ENCODE measurements around the gene CST6. TPM values are rescaled to one million over a fixed set of nuclear protein-coding genes. Genes with fewer than 3 reads are reported as not detected.

CST6 gene
- total and polyA plus RNA-seq, 5 experiments from 2014 or later, result not detected

GRCh38 chr11:66059966-66060680, 48.3 kb downstream of the CST6 start:
- ATAC-seq, result no peak
- H3K27ac Mint-ChIP-seq, result peak overlapping the region in 4 of 10 donors; percentile 20 to 81 (median 42)

GRCh38 chr11:66061268-66061667, 49.5 kb downstream of the CST6 start:
- peaks cover 0 to 3% (median 0%) of the 10 kb centered on the region in 9 donors for H3K9me3 Mint-ChIP-seq
- POLR2A ChIA-PET, result interaction anchor here (1.3 kb wide), 1 partner anchor 9 kb away, joined by 3 read pairs; the partner anchor contains the start of gene SF3B2
- H3K27me3 Mint-ChIP-seq, result no peaks in the 10 kb centered on the region
- peaks cover 24 to 95% (median 46%) of the 10 kb centered on the region in 3 donors for H3K36me3 Mint-ChIP-seq
- peak overlapping the region in 9 of 10 donors; percentile 4 to 63 (median 15) for H3K27ac Mint-ChIP-seq
- ATAC-seq (no peak), DNase-seq (no peak)
- peaks cover 13 to 35% (median 23%) of the 10 kb centered on the region in 4 donors for H3K4me1 Mint-ChIP-seq
- H3K4me3 Mint-ChIP-seq, result no peak overlapping the region

More at GRCh38 chr11:66059966-66060680, 48.3 kb downstream of the CST6 start:
- DNase-seq, result no peak
- Mint-ChIP-seq H3K4me3 (no peak overlapping the region), H3K36me3 (peaks cover 19 to 96% (median 46%) of the 10 kb centered on the region in 3 donors), H3K4me1 (peaks cover 9 to 37% (median 23%) of the 10 kb centered on the region in 4 donors), H3K9me3 (peaks cover 0 to 3% (median 0%) of the 10 kb centered on the region in 9 donors), H3K27me3 (no peaks in the 10 kb centered on the region)
- POLR2A ChIA-PET, result interaction anchor here (1.3 kb wide), 1 partner anchor 8 kb away, joined by 3 read pairs; the partner anchor contains the start of gene SF3B2

GRCh38 chr11:66062408-66062807, 50.6 kb downstream of the CST6 start:
- H3K9me3 Mint-ChIP-seq, result peaks cover 0 to 3% (median 0%) of the 10 kb centered on the region in 9 donors
- H3K4me1 Mint-ChIP-seq, result peaks cover 19 to 44% (median 32%) of the 10 kb centered on the region in 4 donors
- POLR2A ChIA-PET, result no interaction called here
- no peaks in the 10 kb centered on the region for H3K27me3 Mint-ChIP-seq
- no peak overlapping the region for H3K4me3 Mint-ChIP-seq
- no peak for ATAC-seq
- DNase-seq, result no peak
- peak overlapping the region in 1 of 10 donors; percentile 63 for H3K27ac Mint-ChIP-seq
- H3K36me3 Mint-ChIP-seq, result peaks cover 24 to 95% (median 42%) of the 10 kb centered on the region in 3 donors

Other genes starting within 250 kb of the CST6 start
- gene AP5B1, start 231.0 kb upstream of the CST6 start, total RNA-seq, result 10 to 100 TPM; 25.5 to 25.8 TPM
- 10 to 100 TPM in 2 of 3 donors, 1 to 10 TPM in 1; 8.6 to 15.2 (median 10.2) TPM for gene AP5B1, start 231.0 kb upstream of the CST6 start, polyA plus RNA-seq
- gene OVOL1, start 224.9 kb upstream of the CST6 start, total RNA-seq, result not detected
- not detected for gene OVOL1, start 224.9 kb upstream of the CST6 start, polyA plus RNA-seq
- gene SNX32, start 178.0 kb upstream of the CST6 start, total RNA-seq, result 1 to 10 TPM; 2.1 to 2.2 TPM
- gene SNX32, start 178.0 kb upstream of the CST6 start, polyA plus RNA-seq, result 1 to 10 TPM in 1 of 3 donors, under 1 TPM in 2; 0.39 to 1.5 (median 0.40) TPM
- 100 to 1,000 TPM; 486 to 532 TPM for gene CFL1, start 153.8 kb upstream of the CST6 start, total RNA-seq
- gene CFL1, start 153.8 kb upstream of the CST6 start, polyA plus RNA-seq, result 1,000 to 10,000 TPM; 2,347 to 2,575 (median 2,358) TPM
- 10 to 100 TPM; 91.9 to 97.8 TPM for gene MUS81, start 151.6 kb upstream of the CST6 start, total RNA-seq
- gene MUS81, start 151.6 kb upstream of the CST6 start, polyA plus RNA-seq, result 10 to 100 TPM; 21.7 to 26.5 (median 24.5) TPM
- gene EFEMP2, start 139.2 kb upstream of the CST6 start, total RNA-seq, result 10 to 100 TPM; 15.2 to 16.9 TPM
- gene EFEMP2, start 139.2 kb upstream of the CST6 start, polyA plus RNA-seq, result 1 to 10 TPM in 2 of 3 donors, not detected in 1; 1.8 to 2.5 TPM
- gene CTSW, start 132.2 kb upstream of the CST6 start, total RNA-seq, result 10 to 100 TPM; 52.1 to 52.6 TPM
- gene CTSW, start 132.2 kb upstream of the CST6 start, polyA plus RNA-seq, result 100 to 1,000 TPM; 255 to 495 (median 475) TPM
- gene FIBP, start 123.5 kb upstream of the CST6 start, total RNA-seq, result 10 to 100 TPM; 33.0 to 35.6 TPM
- gene FIBP, start 123.5 kb upstream of the CST6 start, polyA plus RNA-seq, result 10 to 100 TPM; 74.9 to 97.6 (median 86.0) TPM
- 10 to 100 TPM; 25.8 to 29.5 TPM for gene CCDC85B, start 121.3 kb upstream of the CST6 start, total RNA-seq
- 10 to 100 TPM; 77.2 to 83.6 (median 83.0) TPM for gene CCDC85B, start 121.3 kb upstream of the CST6 start, polyA plus RNA-seq
- not detected for gene FOSL1, start 111.6 kb upstream of the CST6 start, total RNA-seq
- gene FOSL1, start 111.6 kb upstream of the CST6 start, polyA plus RNA-seq, result under 1 TPM in 2 of 3 donors, not detected in 1; 0.17 to 0.22 TPM
- gene C11orf68, start 92.9 kb upstream of the CST6 start, total RNA-seq, result 10 to 100 TPM; 53.5 to 57.8 TPM
- 10 to 100 TPM; 46.0 to 82.2 (median 67.3) TPM for gene C11orf68, start 92.9 kb upstream of the CST6 start, polyA plus RNA-seq
- 10 to 100 TPM; 73.1 to 75.8 TPM for gene DRAP1, start 92.6 kb upstream of the CST6 start, total RNA-seq
- 100 to 1,000 TPM; 103 to 112 (median 110) TPM for gene DRAP1, start 92.6 kb upstream of the CST6 start, polyA plus RNA-seq
- gene TSGA10IP, start 66.5 kb upstream of the CST6 start, total RNA-seq, result not detected
- not detected for gene TSGA10IP, start 66.5 kb upstream of the CST6 start, polyA plus RNA-seq
- 10 to 100 TPM; 81.9 to 91.9 TPM for gene SART1, start 50.3 kb upstream of the CST6 start, total RNA-seq
- 10 to 100 TPM; 16.2 to 57.3 (median 30.4) TPM for gene SART1, start 50.3 kb upstream of the CST6 start, polyA plus RNA-seq
- gene EIF1AD, start 9.9 kb upstream of the CST6 start, total RNA-seq, result 10 to 100 TPM; 62.4 to 64.8 TPM
- gene EIF1AD, start 9.9 kb upstream of the CST6 start, polyA plus RNA-seq, result 10 to 100 TPM; 11.5 to 18.7 (median 14.3) TPM
- gene BANF1, start 9.5 kb upstream of the CST6 start, total RNA-seq, result 100 to 1,000 TPM in 1 of 2 experiments, 10 to 100 TPM in 1; 96.2 to 101 TPM
- gene BANF1, start 9.5 kb upstream of the CST6 start, polyA plus RNA-seq, result 100 to 1,000 TPM; 225 to 250 (median 241) TPM
- gene CATSPER1, start 14.5 kb downstream of the CST6 start, total RNA-seq, result not detected
- under 1 TPM in 1 of 3 donors, not detected in 2; 0.11 TPM for gene CATSPER1, start 14.5 kb downstream of the CST6 start, polyA plus RNA-seq
- gene GAL3ST3, start 37.2 kb downstream of the CST6 start, total RNA-seq, result not detected
- gene GAL3ST3, start 37.2 kb downstream of the CST6 start, polyA plus RNA-seq, result under 1 TPM in 1 of 3 donors, not detected in 2; 0.27 TPM
- 100 to 1,000 TPM; 184 to 197 TPM for gene SF3B2, start 40.4 kb downstream of the CST6 start, total RNA-seq
- gene SF3B2, start 40.4 kb downstream of the CST6 start, polyA plus RNA-seq, result 100 to 1,000 TPM in 1 of 3 donors, 10 to 100 TPM in 2; 70.3 to 115 (median 91.6) TPM
- 100 to 1,000 TPM; 312 to 317 TPM for gene PACS1, start 58.3 kb downstream of the CST6 start, total RNA-seq
- gene PACS1, start 58.3 kb downstream of the CST6 start, polyA plus RNA-seq, result 10 to 100 TPM; 35.9 to 98.8 (median 49.9) TPM
- 10 to 100 TPM; 35.7 to 38.4 TPM for gene KLC2, start 245.7 kb downstream of the CST6 start, total RNA-seq
- 1 to 10 TPM; 3.7 to 8.1 (median 6.1) TPM for gene KLC2, start 245.7 kb downstream of the CST6 start, polyA plus RNA-seq